OCI-LY7 (cell line): ENCODE measurements around the gene IKZF3. TPM values are rescaled to one million over a fixed set of nuclear protein-coding genes. Genes with fewer than 3 reads are reported as not detected.

Experiments
- BruUV-seq: library from RNA; stranded (reverse); fragments of 400-500 nt; replicated peaks from 2 replicates; lab custom pipeline; 2021; lab: Mats Ljungman, UMichigan
- CTCF ChIA-PET: fragments of 300-600 bp; sonication (Branson Sonifier 250); formaldehyde crosslinking; loops from one replicate; lab custom pipeline; 2022; ENCODE audit warnings: antibody characterized with exemption; ENCODE audit not compliant: unreplicated experiment; lab: Charles Lee
- POLR2A ChIA-PET: fragments of 300-600 bp; sonication (Branson Sonifier 250); formaldehyde crosslinking; loops from one replicate; lab custom pipeline; 2022; ENCODE audit warnings: antibody characterized with exemption; lab: Charles Lee
- DNase-seq: peaks from one replicate; pipeline ENCODE4 v3.0.0-alpha.2; 2015; ENCODE audit warnings: low spot score
- H2AFZ ChIP-seq: fragments of 200-600 bp; sonication (generic), shearing (Covaris generic); 2 replicates; pipeline ENCODE4 v1.6.1; 2014; ENCODE audit warnings: mild to moderate bottlenecking, antibody characterized with exemption, low read length, moderate library complexity
- H3K27ac ChIP-seq: fragments of 200-600 bp; sonication (generic); 2 replicates; pipeline ENCODE4 v1.5.1; 2014; ENCODE audit warnings: mixed run types, low read depth, mild to moderate bottlenecking, moderate library complexity, low read length, inconsistent platforms; ENCODE audit not compliant: poor library complexity, severe bottlenecking
- H3K36me3 ChIP-seq: fragments of 200-600 bp; sonication (generic); 2 replicates; pipeline ENCODE4 v1.6.1; 2014; ENCODE audit warnings: mild to moderate bottlenecking, antibody characterized with exemption, low read length, moderate library complexity, mixed read lengths; ENCODE audit not compliant: insufficient read depth
- H3K4me1 ChIP-seq: fragments of 200-600 bp; sonication (generic); 2 replicates; pipeline ENCODE4 v1.5.1; 2014; ENCODE audit warnings: mild to moderate bottlenecking, low read length; ENCODE audit not compliant: insufficient read depth, poor library complexity, severe bottlenecking
- H3K4me2 ChIP-seq: fragments of 200-600 bp; sonication (generic); 2 replicates; pipeline ENCODE4 v1.6.1; 2014; ENCODE audit warnings: mild to moderate bottlenecking, low read length
- H3K4me3 ChIP-seq: fragments of 200-600 bp; sonication (generic); 2 replicates; pipeline ENCODE4 v1.5.1; 2014; ENCODE audit warnings: mild to moderate bottlenecking, low read depth, low read length; ENCODE audit not compliant: poor library complexity, severe bottlenecking
- H3K79me2 ChIP-seq: fragments of 200-600 bp; sonication (generic); 2 replicates; pipeline ENCODE4 v1.6.1; 2016; ENCODE audit warnings: low read depth, mild to moderate bottlenecking, low read length, moderate library complexity, mixed read lengths; ENCODE audit not compliant: insufficient read depth
- H3K9me2 ChIP-seq: fragments of 200-600 bp; sonication (generic); 2 replicates; pipeline ENCODE4 v1.6.1; 2016; ENCODE audit warnings: mild to moderate bottlenecking, low read length, mixed read lengths; ENCODE audit not compliant: insufficient read depth
- H3K9me3 ChIP-seq: fragments of 200-600 bp; sonication (generic); 2 replicates; pipeline ENCODE4 v1.6.1; 2014; ENCODE audit warnings: mild to moderate bottlenecking, mixed run types, low read length, mixed read lengths
- H4K20me1 ChIP-seq: fragments of 200-600 bp; sonication (generic); 2 replicates; pipeline ENCODE4 v1.6.1; 2014; ENCODE audit warnings: mild to moderate bottlenecking, antibody characterized with exemption, low read length, moderate library complexity, mixed read lengths; ENCODE audit not compliant: insufficient read depth
- CTCF ChIP-seq: fragments of 200-600 bp; sonication (generic); conservative IDR thresholded peaks from 2 replicates; pipeline ENCODE4 v1.5.1; 2014; ENCODE audit warnings: mild to moderate bottlenecking, antibody characterized with exemption, low read length, moderate library complexity, mixed read lengths
- EZH2phosphoT487 ChIP-seq: fragments of 200-600 bp; sonication (generic); IDR thresholded peaks from 2 replicates; pipeline ENCODE4 v1.6.1; 2018; ENCODE audit warnings: low read depth, borderline replicate concordance, mild to moderate bottlenecking, mixed run types, antibody characterized with exemption, low read length, moderate library complexity, mixed read lengths
- intact Hi-C: fragments of 100-400 bp; cut with micrococcal nuclease; formaldehyde crosslinking; loops from one replicate; pipeline ENCODE4 v1.10.0; 2022; ENCODE audit not compliant: unreplicated experiment
- total RNA-seq, 2 experiments: library from RNA; depleted of rRNA in 1 of 2; stranded (reverse); fragments of >200 nt in 1 of 2; shearing (Covaris generic) in 1 of 2; gene quantifications; 2 replicates each; pipeline ENCODE4 v1.2.3, GENCODE V29; 2014 to 2022

The IKZF3 gene
- total RNA-seq, 2 experiments from 2014 or later, result 54.7 to 134 TPM

- POLR2A ChIA-PET, result interaction anchor here (0.6 kb wide), 2 partner anchors 22 to 162 kb away, joined by 3 to 6 read pairs; no protein-coding TSS in a partner anchor
- CTCF ChIA-PET, result no interaction called here
- BruUV-seq, result no TSS peak
- H3K27ac ChIP-seq, result no peak overlapping the region
- H2AFZ ChIP-seq, result no peak overlapping the region
- no peak overlapping the region for H3K4me3 ChIP-seq
- H4K20me1 ChIP-seq, result no peaks in the 10 kb centered on the region
- no peak for DNase-seq
- peaks cover 31% of the 10 kb centered on the region; the same call in 1 of the 2 replicates for H3K79me2 ChIP-seq
- H3K9me3 ChIP-seq, result no peaks in the 10 kb centered on the region
- no peak for TF ChIP-seq CTCF
- no peak for TF ChIP-seq EZH2phosphoT487
- peaks cover 97% of the 10 kb centered on the region for H3K36me3 ChIP-seq
- intact Hi-C loops, result no loop called here
- H3K9me2 ChIP-seq, result no peaks in the 10 kb centered on the region
- no peak overlapping the region for H3K4me2 ChIP-seq
- H3K4me1 ChIP-seq, result peaks cover 11% of the 10 kb centered on the region
Observed at GRCh38 chr17:39813631-39814030, 50.5 kb downstream of the IKZF3 start.

- H3K36me3 ChIP-seq, result peaks cover 96% of the 10 kb centered on the region
- DNase-seq, result no peak
- no peak overlapping the region for H3K4me2 ChIP-seq
- intact Hi-C loops, result no loop called here
- no peak overlapping the region for H2AFZ ChIP-seq
- peaks cover 31% of the 10 kb centered on the region; the same call in 1 of the 2 replicates for H3K79me2 ChIP-seq
- CTCF ChIA-PET, result no interaction called here
- H3K4me3 ChIP-seq, result no peak overlapping the region
- BruUV-seq, result no TSS peak
- H3K27ac ChIP-seq, result no peak overlapping the region
- POLR2A ChIA-PET, result interaction anchor here (0.6 kb wide), 1 partner anchor 30 kb away, joined by 3 read pairs; no protein-coding TSS in a partner anchor
- H3K4me1 ChIP-seq, result peaks cover 12% of the 10 kb centered on the region
- H4K20me1 ChIP-seq, result no peaks in the 10 kb centered on the region
- no peak for TF ChIP-seq EZH2phosphoT487
- H3K9me2 ChIP-seq, result no peaks in the 10 kb centered on the region
- H3K9me3 ChIP-seq, result no peaks in the 10 kb centered on the region
Observed at GRCh38 chr17:39812466-39812865, 51.6 kb downstream of the IKZF3 start.

GRCh38 chr17:39810939-39811728 lies 53.0 kb downstream of the IKZF3 start:
- Histone ChIP-seq H3K79me2 (peaks cover 24% of the 10 kb centered on the region; the same call in 1 of the 2 replicates), H3K27ac (no peak overlapping the region), H3K4me1 (peaks cover 12% of the 10 kb centered on the region), H3K36me3 (peaks cover 92% of the 10 kb centered on the region), H3K9me2 (no peaks in the 10 kb centered on the region), H3K4me2 (no peak overlapping the region), H2AFZ (no peak overlapping the region), H3K4me3 (no peak overlapping the region), H4K20me1 (no peaks in the 10 kb centered on the region), H3K9me3 (no peaks in the 10 kb centered on the region)
- ChIA-PET CTCF (no interaction called here), POLR2A (interaction anchor here (0.6 to 0.7 kb wide), 2 partner anchors 10 to 34 kb away, joined by 3 read pairs; no protein-coding TSS in a partner anchor)
- no peak for DNase-seq
- intact Hi-C loops, result no loop called here
- TF ChIP-seq CTCF, result no peak
- TF ChIP-seq EZH2phosphoT487, result no peak
- BruUV-seq, result no TSS peak
